OCI-M2 (cell line): ENCODE measurements around the gene FADS1.

ENCODE experiments used
- DNase-seq: peaks from one replicate; lab custom pipeline; 2025; ENCODE audit not compliant: unreplicated experiment; lab: John Stamatoyannopoulos, UW

Gene FADS1

GRCh38 chr11:61816736-61817455 lies at the start of gene FADS1:
FADS1 (minus strand) TSS chr11:61817003; CDS start chr11:61816929, 74 bp downstream.
- no peak for DNase-seq

- DNase-seq = no peak
Observed at GRCh38 chr11:61866231-61866957, 49.6 kb upstream of the FADS1 start.

GRCh38 chr11:61864814-61865775 lies 48.3 kb upstream of the FADS1 start:
- no peak for DNase-seq

GRCh38 chr11:61863548-61864081 lies 46.8 kb upstream of the FADS1 start:
- no peak for DNase-seq

- no peak for DNase-seq
Observed at GRCh38 chr11:61862714-61863547, 46.1 kb upstream of the FADS1 start.

- no peak for DNase-seq
Observed at GRCh38 chr11:61861634-61862033, 44.8 kb upstream of the FADS1 start.

- no peak for DNase-seq
Observed at GRCh38 chr11:61860054-61860903, 43.5 kb upstream of the FADS1 start.

GRCh38 chr11:61855939-61856680 lies 39.3 kb upstream of the FADS1 start:
- no peak for DNase-seq

GRCh38 chr11:61854966-61855714 lies 38.3 kb upstream of the FADS1 start:
- DNase-seq = no peak

- no peak for DNase-seq
Observed at GRCh38 chr11:61854206-61854895, 37.5 kb upstream of the FADS1 start.

- DNase-seq = no peak
Observed at GRCh38 chr11:61853698-61854169, 36.9 kb upstream of the FADS1 start.

GRCh38 chr11:61851900-61852295 lies 35.1 kb upstream of the FADS1 start:
- no peak for DNase-seq

- DNase-seq = no peak
Observed at GRCh38 chr11:61851113-61851899, 34.5 kb upstream of the FADS1 start.

- no peak for DNase-seq
Observed at GRCh38 chr11:61850687-61851086, 33.9 kb upstream of the FADS1 start.

- no peak for DNase-seq
Observed at GRCh38 chr11:61848631-61849030, 31.8 kb upstream of the FADS1 start.

GRCh38 chr11:61847914-61848581 lies 31.2 kb upstream of the FADS1 start:
- no peak for DNase-seq
